MM.1S (cell line): ENCODE results near the gene NXPH2.

Source experiments
- EZH2 ChIP-seq: fragments of 300-600 bp; sonication (generic); optimal IDR thresholded peaks from 2 replicates; pipeline ENCODE3; 2017; ENCODE audit warnings: low read depth, mild to moderate bottlenecking, antibody characterized with exemption, low read length, mixed read lengths
- EZH2phosphoT487 ChIP-seq: fragments of 300-600 bp; sonication (generic); IDR thresholded peaks from 2 replicates; pipeline ENCODE4 v1.6.1; 2018; ENCODE audit warnings: antibody characterized with exemption, low read length
- TF ChIP-seq, protein P1 (sequence below): fragments of 300-600 bp; sonication (generic); IDR thresholded peaks from 2 replicates; pipeline ENCODE4 v1.5.1; 2016; ENCODE audit warnings: antibody characterized with exemption, low read length, mixed read lengths

DNA sequence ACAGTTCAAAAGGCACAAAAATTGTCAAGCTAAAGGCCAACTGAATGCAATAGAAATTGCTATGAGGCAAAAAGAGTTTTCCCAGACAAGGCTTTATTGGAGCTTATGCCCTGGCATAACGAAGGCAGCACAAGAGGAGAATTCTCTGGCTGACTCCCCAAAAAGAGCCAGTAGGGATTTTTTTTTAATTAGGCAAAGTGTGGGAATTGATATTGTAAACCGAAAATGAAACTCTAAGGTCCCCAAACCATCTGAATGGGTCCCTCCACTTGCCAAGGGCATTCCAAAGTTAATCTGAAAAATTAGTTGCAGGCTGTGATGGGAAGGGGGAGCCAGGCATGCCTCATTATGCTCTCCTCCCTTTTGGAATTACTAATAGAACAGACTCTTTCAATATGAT lies 159.8 kb downstream of the NXPH2 start:
- TF ChIP-seq, protein P1, sequence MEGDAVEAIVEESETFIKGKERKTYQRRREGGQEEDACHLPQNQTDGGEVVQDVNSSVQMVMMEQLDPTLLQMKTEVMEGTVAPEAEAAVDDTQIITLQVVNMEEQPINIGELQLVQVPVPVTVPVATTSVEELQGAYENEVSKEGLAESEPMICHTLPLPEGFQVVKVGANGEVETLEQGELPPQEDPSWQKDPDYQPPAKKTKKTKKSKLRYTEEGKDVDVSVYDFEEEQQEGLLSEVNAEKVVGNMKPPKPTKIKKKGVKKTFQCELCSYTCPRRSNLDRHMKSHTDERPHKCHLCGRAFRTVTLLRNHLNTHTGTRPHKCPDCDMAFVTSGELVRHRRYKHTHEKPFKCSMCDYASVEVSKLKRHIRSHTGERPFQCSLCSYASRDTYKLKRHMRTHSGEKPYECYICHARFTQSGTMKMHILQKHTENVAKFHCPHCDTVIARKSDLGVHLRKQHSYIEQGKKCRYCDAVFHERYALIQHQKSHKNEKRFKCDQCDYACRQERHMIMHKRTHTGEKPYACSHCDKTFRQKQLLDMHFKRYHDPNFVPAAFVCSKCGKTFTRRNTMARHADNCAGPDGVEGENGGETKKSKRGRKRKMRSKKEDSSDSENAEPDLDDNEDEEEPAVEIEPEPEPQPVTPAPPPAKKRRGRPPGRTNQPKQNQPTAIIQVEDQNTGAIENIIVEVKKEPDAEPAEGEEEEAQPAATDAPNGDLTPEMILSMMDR: no peak
- TF ChIP-seq EZH2 (no peak), EZH2phosphoT487 (no peak)
